HepG2 (cell line): ENCODE results near the gene ZBTB46. TPM values are rescaled to one million over a fixed set of nuclear protein-coding genes. Genes with fewer than 3 reads are reported as not detected.

Experiments used
- ATF6 ChIP-seq: sonication (generic); formaldehyde crosslinking; conservative IDR thresholded peaks from 2 replicates; pipeline ENCODE4 v1.4.0; 2020; ENCODE audit warnings: missing genetic modification reagents
- BCL3 ChIP-seq: sonication (generic); formaldehyde crosslinking; IDR thresholded peaks from 2 replicates; pipeline ENCODE4 v1.5.1; 2020; ENCODE audit warnings: mild to moderate bottlenecking, missing genetic modification reagents, moderate library complexity
- FOXC1 ChIP-seq: sonication (generic); formaldehyde crosslinking; IDR thresholded peaks from 2 replicates; pipeline ENCODE4 v1.8.0; 2022; ENCODE audit warnings: mild to moderate bottlenecking, missing genetic modification reagents, borderline replicate concordance
- HMGXB3 ChIP-seq: sonication (generic); formaldehyde crosslinking; IDR thresholded peaks from 2 replicates; pipeline ENCODE4 v1.4.0; 2020; ENCODE audit warnings: missing genetic modification reagents, borderline replicate concordance
- MXI1 ChIP-seq: IDR thresholded peaks from 3 replicates; pipeline ENCODE4 v1.6.1; 2012; ENCODE audit warnings: low read depth, low read length, inconsistent platforms, borderline replicate concordance
- PBX2 ChIP-seq: IDR thresholded peaks from 2 replicates; pipeline ENCODE4 v1.6.1; 2016; ENCODE audit warnings: control low read depth
- PCBP1 ChIP-seq: fragments of 200-400 bp; formaldehyde crosslinking; IDR thresholded peaks from 2 replicates; pipeline ENCODE4 v1.6.1; 2017; ENCODE audit warnings: mild to moderate bottlenecking, low read depth, low read length, borderline replicate concordance
- SSRP1 ChIP-seq: IDR thresholded peaks from 2 replicates; pipeline ENCODE4 v1.6.1; 2016; ENCODE audit warnings: control low read depth
- STAG1 ChIP-seq: sonication (generic); formaldehyde crosslinking; IDR thresholded peaks from 2 replicates; pipeline ENCODE4 v1.4.0; 2020; ENCODE audit warnings: missing genetic modification reagents
- TAF1 ChIP-seq: sonication (generic); formaldehyde crosslinking; IDR thresholded peaks from 2 replicates; pipeline ENCODE4 v1.4.0; 2020; ENCODE audit warnings: missing genetic modification reagents
- U2AF1 ChIP-seq: fragments of 200-400 bp; formaldehyde crosslinking; optimal IDR thresholded peaks from 2 replicates; pipeline ENCODE3; 2017; ENCODE audit warnings: mild to moderate bottlenecking, low read depth, low read length
- ZBTB34 ChIP-seq: sonication (generic); formaldehyde crosslinking; IDR thresholded peaks from 2 replicates; pipeline ENCODE4 v1.8.0; 2022; ENCODE audit warnings: mild to moderate bottlenecking, missing genetic modification reagents
- ZFP91 ChIP-seq: sonication (generic); formaldehyde crosslinking; IDR thresholded peaks from 2 replicates; pipeline ENCODE4 v1.9.0; 2022; ENCODE audit warnings: missing genetic modification reagents, mild to moderate bottlenecking, borderline replicate concordance
- ZNF326 ChIP-seq: sonication (generic); formaldehyde crosslinking; IDR thresholded peaks from 2 replicates; pipeline ENCODE4 v1.4.0; 2020; ENCODE audit warnings: missing genetic modification reagents, borderline replicate concordance
- ZNF451 ChIP-seq: sonication (generic); formaldehyde crosslinking; IDR thresholded peaks from 2 replicates; pipeline ENCODE4 v1.5.0; 2020; ENCODE audit warnings: mild to moderate bottlenecking, missing genetic modification reagents
- ZNF580 ChIP-seq: IDR thresholded peaks from 2 replicates; pipeline ENCODE4 v1.6.1; 2016; ENCODE audit warnings: low read depth, borderline replicate concordance
- ZNF678 ChIP-seq: sonication (generic); formaldehyde crosslinking; IDR thresholded peaks from 2 replicates; pipeline ENCODE4 v1.4.0; 2020; ENCODE audit warnings: mild to moderate bottlenecking, missing genetic modification reagents
- ZNF772 ChIP-seq: sonication (generic); formaldehyde crosslinking; IDR thresholded peaks from 2 replicates; pipeline ENCODE4 v1.5.0; 2020; ENCODE audit warnings: mild to moderate bottlenecking, missing genetic modification reagents
- polyA plus RNA-seq, 8 experiments: library from polyadenylated mRNA; depleted of rRNA in 3 of 8; stranded (reverse) in 7 of 8; unstranded in 1 of 8; fragments of >200 nt; fragmentation: Illumina TruSeq in 4 of 8; extraction: Trizol in 4 of 8; gene quantifications; 2 replicates each; pipeline versions ENCODE4 v1.2.1 to v1.2.3, GENCODE V29; 2011 to 2016; ENCODE audit warnings: low read depth in 4 of 8, missing spikeins in 1 of 8, mixed read lengths in 1 of 8; ENCODE audit not compliant: insufficient read depth in 1 of 8
- total RNA-seq, 5 experiments: library from RNA; depleted of rRNA; stranded (reverse); fragments of >200 nt; fragmentation: Illumina TruSeq; extraction: Trizol; gene quantifications; 2 replicates each; pipeline ENCODE4 v1.2.3, GENCODE V29; 2016; ENCODE audit warnings: low read depth in 1 of 5

ZBTB46 gene
- total and polyA plus RNA-seq, 2 of the 13 experiments (the other 11 are each of a cell fraction or from before 2014, with no cell fraction given), result 1.6 to 13.5 TPM

- TF ChIP-seq HMGXB3 (CRISPR knock-in tag) (no peak), PBX2 (no peak), MXI1 (peak; percentile 32; the same call in 1 of the 3 replicates), ZNF772 (no peak), ZNF580 (CRISPR knock-in tag) (no peak), FOXC1 (CRISPR knock-in tag) (no peak), PCBP1 (no peak), ZNF678 (CRISPR knock-in tag) (no peak), ZNF451 (CRISPR knock-in tag) (no peak), ZFP91 (CRISPR knock-in tag) (no peak), ATF6 (no peak), STAG1 (CRISPR knock-in tag) (no peak), BCL3 (0 out of 2 replicates have a peak, but pooled peaks have one; percentile 60), TAF1 (CRISPR knock-in tag) (no peak), ZBTB34 (no peak), U2AF1 (no peak), SSRP1 (CRISPR knock-in tag) (no peak), ZNF326 (CRISPR knock-in tag) (no peak)
Measured at GRCh38 chr20:63873477-63873971, 42.5 kb upstream of the ZBTB46 start (continued).
